T47D (cell line): ENCODE results near the gene CDC42BPG.
A peak's percentile ranks its signal among the peaks of the same experiment; 100 is the strongest.
"Not testable (repeated sequence)": the region's sequence is repeated elsewhere in the genome, so short reads cannot be mapped to it uniquely, and the experiment has no call there.

Source experiments
- DNase-seq, 2 experiments: peaks; one replicate each; pipeline versions ENCODE4 v3.0.0 to v3.0.0-alpha.2; 2011 to 2012; ENCODE audit warnings: low read depth in 1 of 2, low spot score in 1 of 2
- JUND ChIP-seq: IDR thresholded peaks from 2 replicates; pipeline ENCODE4 v1.6.1; 2012; ENCODE audit warnings: low read depth
- in situ Hi-C: cut with HindIII; loops from 2 replicates; pipeline ENCODE4 v1.10.0; 2016; ENCODE audit warnings: low sequenced_read_pairs, low pct_unique_long_range_greater_than_20kb

CDC42BPG gene

DNA sequence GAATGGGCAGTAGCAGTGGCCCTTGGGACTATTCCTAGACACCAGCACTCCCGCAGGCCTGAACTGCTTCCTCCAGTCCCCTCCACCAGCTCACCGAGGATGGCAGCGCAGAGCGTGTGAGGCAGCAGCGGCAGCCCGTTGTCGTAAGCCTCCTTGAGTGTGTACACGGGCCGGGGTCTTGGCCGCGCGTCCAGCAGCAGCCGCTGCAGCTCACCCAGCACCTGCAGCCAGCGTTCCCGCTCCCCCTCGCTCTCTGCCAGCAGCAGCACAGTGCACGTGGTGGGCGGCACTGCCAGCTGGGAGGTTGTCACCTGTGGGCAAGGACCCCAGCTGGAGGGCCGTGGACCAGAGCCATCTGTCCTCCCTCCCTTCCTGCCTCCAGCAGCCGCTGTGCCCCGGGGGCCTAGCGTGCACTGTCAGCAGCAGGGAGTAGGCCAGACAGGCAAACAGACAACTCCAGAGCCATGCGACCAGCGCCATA is 13.0 kb downstream of the CDC42BPG start:
- no peak for DNase-seq
- in situ Hi-C loops = no loop called here
- TF ChIP-seq JUND = no peak

- in situ Hi-C loops = no loop called here
- TF ChIP-seq JUND = no peak
- no peak for DNase-seq
These were observed 14.8 kb downstream of the CDC42BPG start for GRCh38 chr11:64829536-64830251.

GRCh38 chr11:64827451-64827839 is 17.0 kb downstream of the CDC42BPG start:
- DNase-seq = no peak
- in situ Hi-C loops = no loop called here
- TF ChIP-seq JUND = no peak

DNA sequence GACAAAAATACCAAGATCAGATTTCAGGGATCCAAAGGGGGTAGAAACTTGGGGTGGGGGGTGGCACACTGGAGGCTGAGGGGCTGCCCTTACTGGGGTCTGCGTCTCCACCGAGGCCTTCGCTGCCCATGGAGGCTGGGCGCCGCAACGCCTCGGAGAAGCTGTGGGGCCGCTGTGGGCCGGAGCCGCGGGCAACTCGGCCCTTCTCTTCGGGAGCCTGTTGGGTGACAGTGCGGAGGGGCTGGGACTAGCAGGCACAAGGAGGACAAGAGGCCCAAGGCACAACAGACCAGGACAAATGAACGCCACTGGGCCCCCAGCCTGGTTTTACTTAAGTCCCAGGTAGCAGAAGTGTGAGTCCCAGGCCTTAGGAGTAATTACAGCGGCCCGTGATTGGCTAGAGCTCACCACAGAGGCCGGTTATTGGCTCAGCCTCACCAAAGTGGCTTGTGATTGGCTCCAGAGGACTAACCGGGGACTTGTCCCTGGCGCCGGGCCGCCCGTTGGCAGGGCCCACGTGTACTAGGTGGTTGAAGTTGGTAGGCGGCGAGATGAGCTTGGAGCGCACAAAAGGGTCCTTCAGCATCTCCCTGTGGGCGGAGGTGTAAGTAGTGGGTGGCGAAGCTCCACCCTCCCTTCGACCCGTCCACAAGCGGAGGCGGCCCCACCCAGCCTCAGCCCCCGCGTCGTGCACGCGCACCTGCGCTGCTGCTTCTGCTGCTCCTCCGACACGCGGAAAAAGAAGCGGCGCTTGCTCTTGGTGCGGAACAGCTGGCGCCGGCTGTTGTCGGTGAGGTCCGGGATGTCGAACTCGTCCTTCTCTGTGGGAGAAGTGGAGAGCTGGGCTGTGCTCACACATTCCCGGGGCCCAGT is 17.6 kb downstream of the CDC42BPG start:
- no peak for DNase-seq
- TF ChIP-seq JUND = no peak
- in situ Hi-C loops = no loop called here

DNA sequence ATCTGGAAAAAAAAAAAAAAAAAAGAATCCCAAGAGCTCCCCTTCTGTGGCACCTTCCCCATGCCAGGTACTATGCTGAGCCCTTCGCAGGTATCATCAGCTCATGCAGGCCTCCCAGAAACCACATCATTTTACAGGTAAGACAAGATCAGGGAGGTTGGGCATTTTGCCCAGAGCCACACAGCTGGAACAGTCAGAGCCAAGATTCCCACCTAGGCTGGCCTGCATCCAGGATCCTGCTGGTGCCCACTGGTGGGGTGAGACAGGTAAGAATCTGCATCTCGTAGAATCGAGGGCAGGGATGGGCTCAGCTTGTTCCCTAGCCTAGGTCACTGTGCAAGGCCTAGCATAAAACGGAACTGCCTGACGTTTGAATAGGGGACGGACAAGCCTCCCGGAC is 18.4 kb downstream of the CDC42BPG start:
- no peak for TF ChIP-seq JUND
- in situ Hi-C loops = no loop called here
- no peak for DNase-seq

DNA sequence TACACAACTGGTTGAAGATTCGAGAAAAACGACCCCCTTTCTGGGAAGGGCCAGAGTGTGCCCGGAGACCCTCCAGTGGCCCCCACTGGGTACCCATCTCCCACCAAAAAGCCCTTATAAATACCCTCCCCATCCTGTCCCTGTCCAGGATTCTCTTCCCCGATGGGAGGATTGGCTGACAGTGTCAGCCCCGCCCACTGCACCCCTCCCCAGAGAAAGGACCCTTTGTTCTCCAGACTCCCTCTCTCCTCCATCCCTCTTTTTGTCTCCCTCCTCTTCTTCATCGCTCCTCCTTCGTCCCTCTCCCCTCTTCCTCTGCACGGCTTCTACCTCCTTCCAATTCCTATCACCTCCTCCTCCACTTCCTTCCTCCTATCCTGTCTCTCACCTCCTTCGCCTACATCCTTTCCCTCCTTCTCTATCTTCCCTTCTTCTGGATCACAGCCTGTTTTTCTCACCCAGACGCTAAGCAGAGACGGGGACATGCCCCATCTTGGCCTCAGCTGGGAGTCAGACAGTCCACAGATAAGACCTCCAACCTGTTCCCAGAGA is 20.8 kb downstream of the CDC42BPG start:
- no peak for DNase-seq
- in situ Hi-C loops = no loop called here
- no peak for TF ChIP-seq JUND

DNA sequence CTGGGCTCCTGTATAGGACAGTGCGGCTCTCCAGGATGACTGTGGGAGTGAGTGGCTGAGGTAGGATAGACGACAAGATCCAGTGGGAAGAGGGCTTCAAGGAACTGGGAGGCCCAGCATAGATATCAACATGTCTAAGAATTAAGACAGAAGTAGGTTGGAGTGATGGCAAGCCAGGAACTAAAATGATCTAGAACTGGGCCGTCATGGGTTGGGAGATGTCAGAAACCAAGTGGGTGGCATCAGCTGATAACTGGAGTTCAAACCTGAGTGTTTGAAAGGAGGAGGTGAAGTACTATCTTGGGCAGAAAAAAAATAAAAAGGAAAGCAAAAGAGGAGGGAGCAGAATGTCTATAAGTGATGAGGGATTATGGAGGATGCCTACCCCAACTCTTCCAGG is 27.0 kb downstream of the CDC42BPG start:
- no peak for DNase-seq
- TF ChIP-seq JUND = no peak
- in situ Hi-C loops = no loop called here

GRCh38 chr11:64815433-64815832 is 29.0 kb downstream of the CDC42BPG start:
- DNase-seq, in situ Hi-C loops: not testable (repeated sequence)

- no peak for DNase-seq
- TF ChIP-seq JUND = no peak
- in situ Hi-C loops = no loop called here
These were observed 29.7 kb downstream of the CDC42BPG start for GRCh38 chr11:64814712-64815187.

DNA sequence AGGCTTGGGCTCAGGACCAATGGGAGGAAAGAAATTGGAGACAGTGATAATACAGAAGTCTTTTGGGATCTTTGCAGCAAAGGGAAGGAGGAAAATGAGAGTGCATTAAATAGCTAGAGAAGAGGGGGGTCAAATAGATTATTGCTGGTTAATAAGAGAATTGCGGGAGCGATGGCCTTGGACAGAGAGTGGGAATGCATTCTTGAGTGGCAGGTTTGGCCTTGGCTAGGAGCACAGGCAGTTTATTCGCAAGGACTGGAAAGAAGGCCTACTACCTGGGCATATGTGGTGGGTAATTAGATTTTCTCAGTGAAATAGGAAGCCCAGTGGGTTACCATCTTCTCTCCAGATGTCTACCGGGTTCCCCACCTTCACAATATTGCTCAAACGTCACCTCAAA is 30.6 kb downstream of the CDC42BPG start:
- in situ Hi-C loops = no loop called here
- DNase-seq = no peak
- no peak for TF ChIP-seq JUND

DNA sequence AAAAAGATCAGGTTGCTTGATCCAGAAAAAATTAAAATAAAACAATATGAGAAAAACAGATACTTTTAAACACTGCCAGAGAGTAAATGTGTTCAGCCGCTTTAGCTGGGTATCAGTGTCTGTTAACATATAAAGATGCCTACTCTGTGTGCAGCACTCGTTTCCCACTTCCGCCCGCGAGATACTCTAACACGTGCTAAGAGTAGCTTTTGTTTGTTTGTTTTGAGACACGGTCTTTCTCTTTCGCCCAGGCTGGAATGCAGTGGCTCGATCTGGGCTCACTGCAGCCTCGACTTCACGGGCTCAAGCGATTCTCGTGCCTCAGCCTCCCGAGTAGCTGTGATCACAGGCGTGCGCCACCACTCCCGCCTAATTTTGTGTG is 33.6 kb downstream of the CDC42BPG start:
- DNase-seq = peak in 1 of 2 experiments; percentile 73
- in situ Hi-C loops = no loop called here
- no peak for TF ChIP-seq JUND

GRCh38 chr11:64810271-64810890 is 34.1 kb downstream of the CDC42BPG start, which contains the start of gene MEN1:
MEN1 (minus strand) TSS chr11:64810551; CDS start chr11:64810109, 442 bp downstream.
- in situ Hi-C loops = no loop called here
- TF ChIP-seq JUND = no peak

DNA sequence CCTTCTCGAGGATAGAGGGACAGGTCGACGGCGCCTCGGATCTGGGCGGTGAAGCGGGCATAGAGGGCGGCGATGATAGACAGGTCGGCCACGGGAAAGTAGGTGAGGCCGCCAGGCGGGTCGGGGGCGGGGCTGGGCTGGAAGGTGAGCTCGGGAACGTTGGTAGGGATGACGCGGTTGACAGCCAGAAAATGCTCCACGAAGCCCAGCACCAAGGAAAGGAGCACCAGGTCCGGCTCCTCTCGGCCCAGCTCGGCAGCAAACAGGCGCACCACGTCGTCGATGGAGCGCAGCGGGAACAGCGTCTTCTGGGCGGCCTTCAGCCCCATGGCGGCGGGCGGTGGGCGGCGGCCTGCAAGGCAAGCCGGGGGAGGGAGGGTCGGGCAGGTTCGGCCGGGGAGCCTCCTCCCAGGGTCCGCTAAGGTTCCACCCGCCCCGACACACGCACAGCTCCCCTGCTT is 34.6 kb downstream of the CDC42BPG start:
- in situ Hi-C loops = no loop called here
- TF ChIP-seq JUND = no peak
- DNase-seq = peak; percentile 75 to 85

More at GRCh38 chr11:64810271-64810890, 34.1 kb downstream of the CDC42BPG start, which contains the start of gene MEN1:
- peak; percentile 98 to 99 for DNase-seq
